HG03159 (cell line): Measurements from ENCODE around the gene MED9.
A peak's percentile ranks its signal among the peaks of the same experiment; 100 is the strongest.

Experiments used
- ATAC-seq: cut with Tn5 transposase; IDR thresholded peaks from one replicate; pipeline ENCODE4 v1.9.1; 2021; ENCODE audit warnings: mild to moderate bottlenecking, moderate library complexity; ENCODE audit not compliant: unreplicated experiment

MED9 gene

DNA sequence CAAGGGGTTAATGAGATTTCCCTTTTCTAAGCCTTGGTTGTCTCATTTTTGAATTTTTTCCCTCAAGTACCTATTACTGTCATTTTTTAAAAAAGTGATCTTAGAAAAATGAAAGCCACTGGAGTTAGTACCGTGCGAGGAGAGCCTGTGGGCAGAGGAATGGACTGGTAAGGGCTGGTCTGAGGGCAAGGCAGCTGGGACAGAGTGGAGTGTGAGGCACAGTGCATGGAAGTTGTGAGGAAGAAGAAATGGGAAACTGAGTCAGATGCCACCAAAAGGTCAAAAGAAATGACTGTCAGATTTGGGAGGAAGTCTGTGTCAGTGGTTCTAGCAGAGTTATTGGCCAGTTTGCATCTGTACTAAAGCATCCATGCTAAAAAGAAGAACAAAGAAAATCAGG is 11.2 kb downstream of the MED9 start:
- no peak for ATAC-seq

DNA sequence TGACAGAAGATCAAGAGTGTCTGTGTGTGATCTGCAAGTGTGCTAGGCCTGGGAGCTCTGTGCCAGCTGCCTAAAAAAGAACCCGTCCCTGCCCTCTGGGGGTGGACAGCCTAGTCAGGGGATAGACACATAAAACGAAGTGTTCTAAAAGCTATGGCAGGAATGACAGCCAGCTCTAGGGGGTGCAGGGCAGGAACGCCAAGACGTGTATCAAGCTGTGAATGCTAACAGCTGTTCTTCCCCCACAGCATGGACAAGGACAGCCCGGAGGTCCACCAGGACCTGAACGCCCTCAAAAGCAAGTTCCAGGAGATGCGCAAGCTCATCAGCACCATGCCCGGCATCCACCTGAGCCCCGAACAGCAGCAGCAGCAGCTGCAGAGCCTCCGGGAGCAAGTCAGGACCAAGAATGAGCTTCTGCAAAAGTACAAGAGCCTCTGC is 14.3 kb downstream of the MED9 start:
- no peak for ATAC-seq

DNA sequence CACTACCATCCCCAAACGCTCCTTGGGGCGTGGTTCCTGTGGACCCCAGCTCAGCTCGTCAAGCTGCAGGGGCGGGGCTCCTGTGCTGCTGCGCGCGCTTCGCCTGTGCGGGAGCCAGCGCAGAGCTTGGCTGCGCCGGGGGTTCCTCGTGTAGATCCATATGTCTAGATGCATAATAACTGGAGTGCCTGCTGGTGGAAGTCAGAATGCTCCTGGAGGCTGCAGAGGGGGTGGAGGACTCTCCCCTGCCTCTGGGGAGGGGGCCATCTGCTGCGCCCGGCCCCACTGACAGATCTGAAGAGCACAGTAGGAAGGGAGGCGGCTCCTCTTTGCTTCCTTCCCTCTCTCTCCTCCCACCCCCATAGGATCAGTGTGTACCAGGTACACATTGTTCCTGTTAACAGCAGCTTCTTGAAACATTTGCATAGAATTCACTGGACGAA is 14.8 kb downstream of the MED9 start:
- no peak for ATAC-seq

- no peak for ATAC-seq
Observed at GRCh38 chr17:17492085-17492484, 15.3 kb downstream of the MED9 start.

DNA sequence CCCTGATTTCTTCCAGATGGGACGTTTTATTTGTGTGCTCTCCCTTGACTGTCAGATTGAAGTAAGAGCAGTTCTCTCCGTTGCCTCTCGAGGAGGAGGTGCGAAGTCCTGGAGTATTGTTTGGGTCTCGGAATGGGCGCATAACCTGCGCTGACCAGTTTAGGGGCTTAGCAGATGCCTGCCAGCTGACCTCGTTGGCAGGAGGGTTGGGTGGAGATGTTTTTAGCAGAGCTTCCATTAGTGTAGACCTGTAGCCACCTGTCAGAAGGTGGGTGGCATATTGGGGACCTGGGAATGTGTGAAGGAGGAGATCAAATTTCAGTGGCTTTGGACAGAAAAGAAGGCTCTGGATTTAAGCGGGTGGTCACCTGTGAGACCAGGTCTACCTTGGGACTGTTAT is 15.8 kb downstream of the MED9 start:
- no peak for ATAC-seq

GRCh38 chr17:17493249-17493985 is 16.6 kb downstream of the MED9 start:
- ATAC-seq, result no peak

DNA sequence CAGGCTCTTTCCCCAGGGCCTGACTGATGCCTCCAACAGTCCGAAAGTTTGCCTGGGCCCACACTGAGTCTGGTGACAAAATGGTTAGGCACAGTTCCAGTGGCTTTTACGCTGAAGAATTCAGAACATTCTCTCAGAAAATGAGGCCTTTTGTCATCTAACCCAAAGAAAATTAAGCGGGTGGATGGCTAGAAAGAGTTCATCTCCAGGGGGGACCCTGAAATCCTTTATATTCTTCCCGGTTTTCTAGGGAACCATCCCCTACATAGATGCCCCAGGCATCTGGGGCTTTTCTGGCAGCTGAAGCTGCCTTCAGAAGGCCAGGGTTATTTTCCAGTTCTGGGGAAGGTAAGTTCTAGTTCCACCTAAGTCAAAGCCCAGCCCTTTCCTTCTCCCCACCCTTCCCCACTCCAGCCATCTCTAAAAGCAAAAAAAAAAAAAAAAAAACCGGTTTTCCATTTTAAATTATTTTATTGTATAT is 17.2 kb downstream of the MED9 start:
- no peak for ATAC-seq

GRCh38 chr17:17494499-17494869 is 17.7 kb downstream of the MED9 start:
- ATAC-seq, result no peak

DNA sequence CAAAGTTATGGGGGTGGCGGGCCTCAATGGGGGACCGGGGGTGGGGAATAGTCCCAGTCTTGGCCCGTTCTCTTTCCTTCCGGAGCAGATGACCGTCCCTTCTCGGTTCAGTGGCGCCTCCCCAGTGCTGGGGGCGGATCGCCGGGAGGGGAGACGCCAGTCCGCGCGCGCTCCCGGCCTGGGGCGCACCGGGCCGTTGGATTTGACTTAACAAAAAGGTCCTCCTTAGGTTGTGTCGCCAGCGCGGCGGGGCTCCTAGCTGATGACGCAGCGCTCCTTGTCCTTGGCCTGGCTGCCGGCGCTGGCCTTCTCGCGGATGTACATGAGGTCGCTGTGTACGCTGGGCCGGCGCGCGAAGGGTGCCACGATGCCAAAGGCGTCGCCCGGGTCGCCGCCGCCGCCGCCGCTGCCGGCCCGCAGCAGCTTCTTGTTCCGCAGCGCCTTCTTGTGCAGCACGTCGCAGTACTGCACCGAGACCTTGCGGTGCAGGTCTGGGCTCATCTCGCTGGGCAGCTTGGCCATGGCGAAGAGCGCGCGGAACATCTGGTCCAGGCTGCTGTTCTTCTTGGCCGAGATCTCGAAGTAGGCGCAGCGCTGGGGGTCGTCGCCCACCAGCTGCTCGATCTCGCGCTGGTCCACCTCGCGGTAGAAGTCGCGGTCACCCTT is 18.2 kb downstream of the MED9 start:
- no peak for ATAC-seq

DNA sequence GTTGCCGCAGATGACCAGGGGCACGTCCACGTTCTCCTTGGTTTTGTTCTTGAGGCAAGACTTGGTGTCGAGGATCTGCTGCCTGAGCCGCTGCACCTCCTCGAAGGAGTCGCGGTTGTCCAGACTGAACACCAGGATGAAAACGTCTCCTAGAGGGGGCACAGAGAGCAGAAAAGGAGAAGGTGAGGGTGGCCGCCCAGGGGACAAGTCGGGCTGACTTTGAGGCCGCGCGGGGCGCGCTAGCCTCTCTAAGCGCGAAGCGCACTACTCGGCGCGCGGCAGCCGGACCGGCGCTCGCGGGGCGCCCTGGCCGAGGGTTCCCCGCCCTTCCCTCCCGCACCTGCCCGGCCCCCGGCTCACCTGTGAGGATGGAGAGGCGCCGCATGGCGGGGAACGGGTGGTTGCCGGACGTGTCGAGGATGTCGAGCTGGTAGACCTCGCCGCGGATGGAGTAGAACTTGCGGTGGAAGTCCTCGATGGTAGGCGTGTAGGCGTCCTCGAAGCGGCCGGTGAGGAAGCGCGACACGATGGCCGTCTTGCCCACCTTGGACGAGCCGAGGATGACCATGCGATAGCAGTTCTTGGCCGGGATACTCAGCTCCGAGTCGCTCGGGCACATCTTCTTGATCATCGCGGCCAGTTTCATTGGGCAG is 18.9 kb downstream of the MED9 start:
- ATAC-seq, result no peak

- ATAC-seq, result peak; percentile 73
Observed at GRCh38 chr17:17496189-17497064, 19.6 kb downstream of the MED9 start, which contains the start of gene RASD1. Gene RASD1 (minus strand): TSS chr17:17496395. CDS start chr17:17496181, 214 bp downstream.

DNA sequence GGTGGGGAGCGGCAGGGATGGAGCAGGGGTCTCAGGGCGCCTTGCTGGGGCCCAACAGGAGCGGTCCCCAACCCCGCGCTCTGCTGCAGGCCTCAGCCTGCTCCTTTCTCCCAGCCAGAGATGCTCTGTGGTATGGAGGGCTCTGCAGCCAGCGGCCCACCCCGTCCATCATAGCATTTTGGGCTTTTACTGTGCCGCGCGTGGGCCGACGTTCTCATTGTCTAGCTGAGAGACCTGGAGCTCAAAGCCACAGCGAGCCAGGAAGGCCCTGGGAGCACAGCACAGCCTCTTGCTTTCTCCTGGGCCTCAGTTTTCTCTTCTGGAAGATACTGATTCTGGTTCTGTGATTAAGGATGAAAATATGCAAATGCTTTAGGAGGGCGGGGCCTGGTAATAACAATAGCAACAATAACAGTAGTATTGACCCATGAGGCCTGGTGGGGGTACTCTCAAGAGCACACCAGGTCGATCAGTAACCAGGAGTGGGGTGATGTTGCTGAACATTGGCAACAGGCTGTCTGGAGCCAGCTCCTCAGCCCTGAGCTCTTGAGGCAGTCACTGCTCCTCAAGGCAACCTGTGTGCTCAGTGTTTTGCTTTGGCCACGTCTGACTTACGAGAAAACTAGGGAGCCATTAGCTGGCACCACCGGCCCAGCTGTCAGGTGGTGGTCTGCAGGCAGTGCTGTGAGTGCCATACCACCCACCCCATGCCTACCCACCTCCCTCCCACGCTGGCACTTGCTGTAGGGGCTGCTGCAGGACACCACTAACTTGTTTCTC is 20.5 kb downstream of the MED9 start:
- ATAC-seq, result no peak

GRCh38 chr17:17497845-17498520 is 21.2 kb downstream of the MED9 start:
- no peak for ATAC-seq

- no peak for ATAC-seq
Observed at GRCh38 chr17:17498606-17499301, 22.0 kb downstream of the MED9 start.

- no peak for ATAC-seq
Observed at GRCh38 chr17:17499402-17500145, 22.8 kb downstream of the MED9 start.

DNA sequence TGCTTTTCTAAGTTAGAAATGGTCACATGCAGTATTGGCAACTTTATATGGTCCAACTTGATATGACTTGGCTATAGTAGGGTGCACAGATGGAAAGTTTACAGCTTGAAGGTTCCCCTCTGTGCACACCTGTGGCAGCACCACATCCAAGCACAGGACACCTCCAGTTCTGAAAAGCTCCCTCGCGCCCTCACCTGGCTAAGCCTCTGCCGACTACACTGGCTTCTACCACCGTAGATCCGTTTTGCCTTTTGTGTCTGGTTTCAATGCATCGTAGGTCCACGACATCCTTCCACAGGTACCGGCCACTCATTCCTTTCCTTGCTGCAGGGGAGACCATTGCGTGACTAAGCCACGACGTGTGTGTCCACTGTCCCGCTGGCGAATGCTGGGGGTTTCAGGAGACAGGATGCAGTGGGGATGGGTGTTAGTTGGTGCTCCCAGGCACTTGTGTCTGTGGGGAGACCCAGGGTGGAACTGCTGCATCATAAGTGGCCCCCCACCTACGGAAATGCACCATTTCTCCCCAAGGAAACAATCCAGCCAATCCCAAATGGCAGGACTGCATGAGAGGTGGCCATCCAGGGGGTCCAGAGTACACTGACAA is 24.3 kb downstream of the MED9 start:
- no peak for ATAC-seq

DNA sequence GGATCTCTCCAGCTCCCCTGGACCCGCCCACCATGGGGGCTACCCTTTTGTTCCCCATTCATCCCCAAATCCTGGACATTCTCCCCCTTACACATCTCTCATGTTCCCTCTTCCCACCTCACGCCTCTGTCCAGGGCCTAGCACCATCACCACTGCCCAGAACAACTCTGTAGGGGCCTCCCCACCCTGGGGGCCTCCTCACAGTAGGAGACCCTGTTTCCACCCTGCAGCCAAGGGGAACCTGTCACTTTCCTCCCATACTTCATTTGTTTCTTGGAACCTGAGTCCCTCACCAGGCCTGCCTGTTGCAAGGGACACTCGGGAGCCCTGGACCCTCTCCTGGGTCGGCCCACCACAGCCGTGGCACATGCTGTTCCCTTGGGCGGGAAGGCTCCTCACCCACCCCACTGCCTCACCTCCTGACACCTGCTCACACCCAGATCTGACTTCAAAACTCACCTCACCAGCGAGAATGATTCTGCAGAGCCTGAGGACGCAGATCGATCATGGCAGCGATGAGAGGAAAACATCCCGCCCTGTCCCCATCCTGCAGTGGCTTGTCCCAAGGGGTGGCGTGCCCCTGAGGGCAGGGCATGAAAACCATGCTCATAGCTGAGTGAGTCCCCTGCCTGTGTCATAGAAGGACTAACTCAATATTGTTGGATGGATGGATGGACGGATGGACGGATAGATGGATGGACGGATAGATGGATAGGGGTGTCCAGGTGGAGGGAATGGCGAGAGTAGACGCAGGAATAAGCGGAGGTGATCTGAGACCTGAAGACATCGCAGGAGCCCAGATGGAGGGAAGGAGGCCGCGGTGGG is 26.2 kb downstream of the MED9 start:
- ATAC-seq, result no peak
